ENCODE data around the gene NGB.
A peak's percentile ranks its signal among the peaks of the same experiment; 100 is the strongest.

NGB gene

GRCh38 chr14:77264466-77265186 lies 6.4 kb downstream of the NGB start:
- DNase-seq (ENCODE audit: low spot score) = no peak

GRCh38 chr14:77260631-77261030 lies 10.4 kb downstream of the NGB start:
- no peak for DNase-seq (ENCODE audit: low spot score)

GRCh38 chr14:77260199-77260598 lies 10.8 kb downstream of the NGB start:
- DNase-seq (ENCODE audit: low spot score) = no peak

GRCh38 chr14:77259025-77259715 lies 11.8 kb downstream of the NGB start:
- no peak for DNase-seq (ENCODE audit: low spot score)

GRCh38 chr14:77258566-77258965 lies 12.4 kb downstream of the NGB start:
- DNase-seq (ENCODE audit: low spot score) = no peak

- no peak for DNase-seq (ENCODE audit: low spot score)
These were observed 13.3 kb downstream of the NGB start for GRCh38 chr14:77257700-77258099.

GRCh38 chr14:77256694-77257093 lies 14.3 kb downstream of the NGB start:
- no peak for DNase-seq (ENCODE audit: low spot score)

GRCh38 chr14:77253333-77254190 lies 17.4 kb downstream of the NGB start:
- DNase-seq (ENCODE audit: low spot score) = no peak

- no peak for DNase-seq (ENCODE audit: low spot score)
These were observed 19.1 kb downstream of the NGB start for GRCh38 chr14:77251870-77252269.

- DNase-seq (ENCODE audit: low spot score) = no peak
These were observed 20.1 kb downstream of the NGB start for GRCh38 chr14:77250927-77251326.

- no peak for DNase-seq (ENCODE audit: low spot score)
These were observed 21.7 kb downstream of the NGB start for GRCh38 chr14:77249286-77249685.

GRCh38 chr14:77248666-77249065 lies 22.3 kb downstream of the NGB start:
- no peak for DNase-seq (ENCODE audit: low spot score)

- no peak for DNase-seq (ENCODE audit: low spot score)
These were observed 24.2 kb downstream of the NGB start for GRCh38 chr14:77246784-77247183.

- no peak for DNase-seq (ENCODE audit: low spot score)
These were observed 25.2 kb downstream of the NGB start for GRCh38 chr14:77245820-77246219.

GRCh38 chr14:77243853-77244252 lies 27.2 kb downstream of the NGB start:
- no peak for DNase-seq (ENCODE audit: low spot score)

GRCh38 chr14:77242752-77243151 lies 28.3 kb downstream of the NGB start:
- no peak for DNase-seq (ENCODE audit: low spot score)

GRCh38 chr14:77241955-77242354 lies 29.1 kb downstream of the NGB start:
- DNase-seq (ENCODE audit: low spot score) = peak; percentile 16

GRCh38 chr14:77240336-77240915 lies 30.6 kb downstream of the NGB start:
- DNase-seq (ENCODE audit: low spot score) = no peak

GRCh38 chr14:77239412-77239811 lies 31.6 kb downstream of the NGB start:
- DNase-seq (ENCODE audit: low spot score) = no peak

- DNase-seq (ENCODE audit: low spot score) = no peak
These were observed 32.0 kb downstream of the NGB start for GRCh38 chr14:77238996-77239395.

- DNase-seq (ENCODE audit: low spot score) = no peak
These were observed 32.6 kb downstream of the NGB start for GRCh38 chr14:77238356-77238755.

- DNase-seq (ENCODE audit: low spot score) = no peak
These were observed 34.2 kb downstream of the NGB start for GRCh38 chr14:77236814-77237213.

Measured in COLO829 (cell line).